Measurements from ENCODE around the gene STAC. TPM values are rescaled to one million over a fixed set of nuclear protein-coding genes. Genes with fewer than 3 reads are reported as not detected.

Gene STAC
- total and polyA plus RNA-seq, 9 of the 15 experiments (the other 6 are each of a cell fraction or from before 2014, with no cell fraction given): 0.11 TPM; not detected in 8

DNA sequence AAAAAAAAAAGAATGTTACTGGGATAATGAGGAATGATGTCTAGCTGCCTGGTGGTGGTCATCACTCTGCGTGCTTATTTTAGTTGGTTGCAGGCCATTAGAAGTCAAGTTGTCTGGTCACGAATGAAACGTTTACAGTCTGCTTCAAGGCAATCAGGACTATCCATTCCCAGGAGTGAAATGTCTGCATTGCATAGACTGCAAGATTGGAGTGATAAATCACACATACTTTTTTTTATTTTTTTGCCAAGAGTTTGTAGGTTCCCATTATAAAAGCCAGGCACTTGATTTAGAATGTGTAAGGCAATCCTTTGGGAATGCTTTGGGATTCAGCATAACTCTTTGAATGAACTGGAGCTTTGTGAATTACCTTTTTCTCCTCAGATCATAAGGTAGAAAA, 132.3 kb downstream of the STAC start:
- Histone ChIP-seq H4K20me1 (replicated peaks; ENCODE audit: control insufficient read depth, insufficient read depth, low read length) (no peaks in the 10 kb centered on the region), H3K27ac (ENCODE audit: extremely low read depth, low read depth, low read length) (no peak overlapping the region), H3K4me3 (no peak overlapping the region), H3K4me2 (ENCODE audit: insufficient read depth, low read length) (no peak overlapping the region), H3K9me1 (ENCODE audit: control insufficient read depth, insufficient read depth, low read length) (no peaks in the 10 kb centered on the region), H3K4me1 (replicated peaks in 1 of 2; ENCODE audit: control insufficient read depth in 2 of 2, insufficient read depth in 2 of 2, low read length in 2 of 2) (no peaks in the 10 kb centered on the region), H3K36me3 (ENCODE audit: control insufficient read depth, insufficient read depth, low read length) (no peaks in the 10 kb centered on the region), H3K9ac (ENCODE audit: insufficient read depth in 1 of 2, low read depth in 2 of 2, low read length in 2 of 2) (no peak overlapping the region), H3K79me2 (ENCODE audit: control insufficient read depth, insufficient read depth, low read length) (no peaks in the 10 kb centered on the region), H2AFZ (ENCODE audit: low read depth, low read length) (no peak overlapping the region), H3K27me3 (ENCODE audit: control insufficient read depth in 2 of 2, insufficient read depth in 2 of 2, low read length in 2 of 2) (no peaks in the 10 kb centered on the region), H3K9me3 (replicated peaks; ENCODE audit: control insufficient read depth, insufficient read depth, low read depth, low read length) (no peaks in the 10 kb centered on the region)
- no peak for ATAC-seq
- FAIRE-seq: no peak
- CTCF ChIA-PET (ENCODE audit: low intra/inter-chr PET ratio): no interaction called here
- WGBS (ENCODE audit: insufficient coverage, low coverage, missing lambda C conversion rate): 6% methylated on average over 3 of the region's 3 CpGs
- intact Hi-C loops (cut with micrococcal nuclease) (no loop called here), in situ Hi-C loops (cut with MboI) (no loop called here)
- DNase-seq (ENCODE audit: extremely low read depth in 1 of 4, low spot score in 3 of 4): no peak
- POLR2A ChIA-PET: interaction anchor here (0.5 kb wide), 1 partner anchor 82 kb away, joined by 3 read pairs; no protein-coding TSS in a partner anchor
- TF ChIP-seq CHD1 (IDR thresholded peaks at IDR 0.05; ENCODE audit: low read length): no peak
- BruUV-seq (replicated peaks): no TSS peak

- Histone ChIP-seq H3K79me2 (ENCODE audit: control insufficient read depth, insufficient read depth, low read length) (no peaks in the 10 kb centered on the region), H3K9me3 (replicated peaks; ENCODE audit: control insufficient read depth, insufficient read depth, low read depth, low read length) (no peaks in the 10 kb centered on the region), H3K27me3 (ENCODE audit: control insufficient read depth in 2 of 2, insufficient read depth in 2 of 2, low read length in 2 of 2) (no peaks in the 10 kb centered on the region), H4K20me1 (replicated peaks; ENCODE audit: control insufficient read depth, insufficient read depth, low read length) (no peaks in the 10 kb centered on the region), H3K4me1 (replicated peaks in 1 of 2; ENCODE audit: control insufficient read depth in 2 of 2, insufficient read depth in 2 of 2, low read length in 2 of 2) (no peaks in the 10 kb centered on the region), H3K9me1 (ENCODE audit: control insufficient read depth, insufficient read depth, low read length) (no peaks in the 10 kb centered on the region), H3K27ac (ENCODE audit: extremely low read depth, low read depth, low read length) (no peak overlapping the region), H3K4me3 (no peak overlapping the region), H3K4me2 (ENCODE audit: insufficient read depth, low read length) (no peak overlapping the region), H3K36me3 (ENCODE audit: control insufficient read depth, insufficient read depth, low read length) (no peaks in the 10 kb centered on the region), H3K9ac (ENCODE audit: insufficient read depth in 1 of 2, low read depth in 2 of 2, low read length in 2 of 2) (no peak overlapping the region), H2AFZ (ENCODE audit: low read depth, low read length) (no peak overlapping the region)
- 0% methylated on average over 1 of the region's 1 CpG for WGBS (ENCODE audit: insufficient coverage, low coverage, missing lambda C conversion rate)
- DNase-seq (ENCODE audit: extremely low read depth in 1 of 4, low spot score in 3 of 4): no peak
- BruUV-seq (replicated peaks): no TSS peak
- ChIA-PET POLR2A (no interaction called here), CTCF (ENCODE audit: low intra/inter-chr PET ratio) (no interaction called here)
- in situ Hi-C loops (cut with MboI) (no loop called here), intact Hi-C loops (cut with micrococcal nuclease) (no loop called here)
- no peak for ATAC-seq
- FAIRE-seq: no peak
- TF ChIP-seq KDM1A (IDR thresholded peaks at IDR 0.05) (no peak), E4F1 (CRISPR knock-in tag; IDR thresholded peaks at IDR 0.05; ENCODE audit: borderline replicate concordance) (no peak), RFX7 (CRISPR knock-in tag; IDR thresholded peaks at IDR 0.05) (no peak), ZNF785 (CRISPR knock-in tag; IDR thresholded peaks at IDR 0.05) (no peak), ZNF311 (CRISPR knock-in tag; IDR thresholded peaks at IDR 0.05) (no peak), RFX5 (IDR thresholded peaks at IDR 0.05; ENCODE audit: low read depth, low read length) (no peak), NCOA6 (IDR thresholded peaks at IDR 0.05) (no peak), BCOR (IDR thresholded peaks at IDR 0.05) (no peak), BMI1 (IDR thresholded peaks at IDR 0.05; ENCODE audit: low read length) (no peak), ZNF583 (CRISPR knock-in tag; IDR thresholded peaks at IDR 0.05) (no peak), NFE2L1 (tag; IDR thresholded peaks at IDR 0.05; ENCODE audit: borderline replicate concordance, low read depth) (no peak), ARHGAP35 (IDR thresholded peaks at IDR 0.05; ENCODE audit: partially characterized antibody) (no peak), MYC (IDR thresholded peaks at IDR 0.05; ENCODE audit: low read depth, low read length) (no peak), MYC (CRISPR knock-in tag; IDR thresholded peaks at IDR 0.05; ENCODE audit: borderline replicate concordance, low read depth) (no peak), CHD1 (IDR thresholded peaks at IDR 0.05; ENCODE audit: low read length) (no peak), STAT5A (IDR thresholded peaks at IDR 0.05; ENCODE audit: borderline replicate concordance, low read length) (no peak)
- TF ChIP-seq, protein P1, sequence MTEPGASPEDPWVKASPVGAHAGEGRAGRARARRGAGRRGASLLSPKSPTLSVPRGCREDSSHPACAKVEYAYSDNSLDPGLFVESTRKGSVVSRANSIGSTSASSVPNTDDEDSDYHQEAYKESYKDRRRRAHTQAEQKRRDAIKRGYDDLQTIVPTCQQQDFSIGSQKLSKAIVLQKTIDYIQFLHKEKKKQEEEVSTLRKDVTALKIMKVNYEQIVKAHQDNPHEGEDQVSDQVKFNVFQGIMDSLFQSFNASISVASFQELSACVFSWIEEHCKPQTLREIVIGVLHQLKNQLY (CRISPR knock-in tag; conservative IDR thresholded peaks at IDR 0.05): no peak
Measured at GRCh38 chr3:36514171-36514570, 133.9 kb downstream of the STAC start.

Data from K562 (cell line).